SK-N-SH (cell line): ENCODE measurements around the gene C12orf75. TPM values are rescaled to one million over a fixed set of nuclear protein-coding genes. Genes with fewer than 3 reads are reported as not detected.

Experiments
- CTCF ChIA-PET: fragments of 300-600, 350-600 bp; formaldehyde crosslinking; extraction: SDS; loops from one replicate; lab custom pipeline; 2021; lab: Yijun Ruan, JAX
- POLR2A ChIA-PET: fragments of 350-600 bp; sonication (Branson Sonifier 250); formaldehyde crosslinking; extraction: SDS; loops from one replicate; lab custom pipeline; 2020; ENCODE audit warnings: antibody characterized with exemption, inconsistent platforms; lab: Yijun Ruan, JAX
- DNase-seq: peaks from one replicate; pipeline ENCODE4 v3.0.0; 2012
- H2AFZ ChIP-seq: fragments of 200-600 bp; sonication (generic); 2 replicates; pipeline ENCODE4 v1.8.1; 2016; ENCODE audit warnings: antibody characterized with exemption, mild to moderate bottlenecking, low read depth
- H3F3A ChIP-seq: fragments of 200-600 bp; sonication (generic); replicated peaks from 2 replicates; pipeline ENCODE3; 2016; ENCODE audit warnings: antibody characterized with exemption, mild to moderate bottlenecking; ENCODE audit not compliant: insufficient read depth
- H3K27ac ChIP-seq, 2 experiments: fragments of 200-500 bp in 1 of 2; fragments of 200-600 bp in 1 of 2; sonication (Bioruptor generic) in 1 of 2; sonication (generic), shearing (Covaris generic) in 1 of 2; 2 replicates each; pipeline versions ENCODE4 v1.5.1 to v1.6.1; 2014 to 2016; ENCODE audit warnings: low read depth in 2 of 2, inconsistent platforms in 1 of 2, low read length in 1 of 2, mild to moderate bottlenecking in 1 of 2, mixed read lengths in 1 of 2
- H3K27me3 ChIP-seq: fragments of 200-600 bp; sonication (generic), shearing (Covaris generic); 2 replicates; pipeline ENCODE4 v1.6.1; 2016; ENCODE audit warnings: mixed run types; ENCODE audit not compliant: insufficient read depth
- H3K36me3 ChIP-seq, 2 experiments: fragments of 200-500 bp in 1 of 2; fragments of 200-600 bp in 1 of 2; sonication (Bioruptor generic) in 1 of 2; sonication (generic) in 1 of 2; replicated peaks in 1 of 2; 2 replicates each; pipeline versions ENCODE3 to v1.5.1; 2014 to 2016; ENCODE audit warnings: low read length in 1 of 2, mild to moderate bottlenecking in 1 of 2; ENCODE audit not compliant: insufficient read depth in 2 of 2, control insufficient read depth in 1 of 2
- H3K4me1 ChIP-seq, 2 experiments: fragments of 200-500 bp in 1 of 2; fragments of 200-600 bp in 1 of 2; sonication (Bioruptor generic) in 1 of 2; sonication (generic), shearing (Covaris generic) in 1 of 2; 2 replicates each; pipeline versions ENCODE4 v1.5.1 to v1.6.1; 2014 to 2016; ENCODE audit warnings: low read depth in 1 of 2, low read length in 1 of 2, mixed run types in 1 of 2; ENCODE audit not compliant: insufficient read depth in 2 of 2, control insufficient read depth in 1 of 2
- H3K4me2 ChIP-seq: fragments of 200-600 bp; sonication (generic), shearing (Covaris generic); 2 replicates; pipeline ENCODE4 v1.6.1; 2017; ENCODE audit warnings: mixed run types
- H3K4me3 ChIP-seq, 2 experiments: fragments of 200-500 bp in 1 of 2; fragments of 200-600 bp in 1 of 2; sonication (Bioruptor generic) in 1 of 2; sonication (generic), shearing (Covaris generic) in 1 of 2; 2 replicates each; pipeline versions ENCODE4 v1.5.1 to v1.8.1; 2014 to 2016; ENCODE audit warnings: low read depth in 2 of 2, inconsistent platforms in 1 of 2, low read length in 1 of 2, mild to moderate bottlenecking in 1 of 2, mixed read lengths in 1 of 2, moderate library complexity in 1 of 2
- H3K79me2 ChIP-seq: fragments of 200-600 bp; sonication (generic); 2 replicates; pipeline ENCODE4 v1.8.1; 2017; ENCODE audit warnings: mild to moderate bottlenecking; ENCODE audit not compliant: insufficient read depth
- H3K9ac ChIP-seq: fragments of 200-600 bp; sonication (generic); 2 replicates; pipeline ENCODE4 v1.6.1; 2017; ENCODE audit warnings: mixed run types
- H3K9me2 ChIP-seq: fragments of 200-600 bp; sonication (generic); 2 replicates; pipeline ENCODE4 v1.6.1; 2017; ENCODE audit warnings: mixed run types
- H3K9me3 ChIP-seq: fragments of 200-600 bp; sonication (generic); 2 replicates; pipeline ENCODE4 v1.6.1; 2017; ENCODE audit warnings: mixed run types, mild to moderate bottlenecking, moderate library complexity
- H4K20me1 ChIP-seq: fragments of 200-600 bp; sonication (generic); 2 replicates; pipeline ENCODE4 v1.6.1; 2017; ENCODE audit warnings: mild to moderate bottlenecking, mixed run types; ENCODE audit not compliant: insufficient read depth
- CHD2 ChIP-seq: fragments of 150-350 bp; IDR thresholded peaks from 2 replicates; pipeline ENCODE4 v1.6.1; 2018; ENCODE audit warnings: low read length; ENCODE audit not compliant: partially characterized antibody
- CTCF ChIP-seq: fragments of 200-600 bp; sonication (generic); IDR thresholded peaks from 2 replicates; pipeline ENCODE4 v1.6.1; 2017; ENCODE audit warnings: antibody characterized with exemption, mild to moderate bottlenecking, moderate library complexity
- EZH2phosphoT487 ChIP-seq: fragments of 200-600 bp; sonication (generic); IDR thresholded peaks from 2 replicates; pipeline ENCODE4 v1.6.1; 2017; ENCODE audit warnings: low read depth, mixed run types, mild to moderate bottlenecking, antibody characterized with exemption, moderate library complexity, borderline replicate concordance
- FOSL2 ChIP-seq: IDR thresholded peaks from 2 replicates; pipeline ENCODE4 v1.4.0; 2012; ENCODE audit warnings: low read depth, mild to moderate bottlenecking, moderate library complexity, borderline replicate concordance
- POLR2AphosphoS5 ChIP-seq: IDR thresholded peaks from 2 replicates; pipeline ENCODE4 v1.6.1; 2012; ENCODE audit warnings: low read depth, low read length
- RAD21 ChIP-seq: IDR thresholded peaks from 2 replicates; pipeline ENCODE4 v1.6.1; 2012; ENCODE audit warnings: mild to moderate bottlenecking, low read length
- SMC3 ChIP-seq: IDR thresholded peaks from 2 replicates; pipeline ENCODE4 v1.6.1; 2012; ENCODE audit warnings: low read depth, low read length, improper control_type of control experiment
- USF2 ChIP-seq: fragments of 150-350 bp; IDR thresholded peaks from 2 replicates; pipeline ENCODE4 v1.6.1; 2017; ENCODE audit warnings: antibody characterized with exemption, low read length, low read depth, borderline replicate concordance
- WGBS: methylation state at CpG from one replicate; pipeline ENCODE4 v1.1.6; 2017; ENCODE audit warnings: low lambda C conversion rate; 5-methylcytosine and 5-hydroxymethylcytosine counted together
- polyA plus RNA-seq, 3 experiments: library from polyadenylated mRNA; depleted of rRNA; stranded (reverse); fragments of >200 nt; gene quantifications; 2 replicates each; pipeline ENCODE4 v1.2.3, GENCODE V29; 2012

Gene C12orf75
- polyA plus RNA-seq, 1 of the 3 experiments (the other 2 are of a cell fraction), result 221 TPM

GRCh38 chr12:105377077-105377476 lies 46.6 kb downstream of the C12orf75 start:
- peaks cover 26% of the 10 kb centered on the region for H3K79me2 ChIP-seq
- TF ChIP-seq EZH2phosphoT487, result no peak
- no peak for TF ChIP-seq FOSL2
- TF ChIP-seq CHD2, result no peak
- no peak overlapping the region for H3K27ac ChIP-seq
- no peak overlapping the region for H2AFZ ChIP-seq
- ChIA-PET CTCF (interaction anchor here (1.0 kb wide), 1 partner anchor 142 kb away, joined by 3 read pairs; no protein-coding TSS in a partner anchor), POLR2A (no interaction called here)
- H3F3A ChIP-seq, result peaks cover 52% of the 10 kb centered on the region
- no peaks in the 10 kb centered on the region for H3K4me1 ChIP-seq
- H3K27me3 ChIP-seq, result no peaks in the 10 kb centered on the region
- 85% methylated on average over 4 of the region's 4 CpGs for WGBS
- no peak overlapping the region for H3K9ac ChIP-seq
- no peak overlapping the region for H3K4me2 ChIP-seq
- no peak for DNase-seq
- H3K4me3 ChIP-seq, result no peak overlapping the region
- H3K36me3 ChIP-seq, result peaks cover 9 to 52% of the 10 kb centered on the region in 2 experiments
- H3K9me3 ChIP-seq, result no peaks in the 10 kb centered on the region
- H4K20me1 ChIP-seq, result no peaks in the 10 kb centered on the region
- no peaks in the 10 kb centered on the region for H3K9me2 ChIP-seq

GRCh38 chr12:105378911-105379310 lies 48.4 kb downstream of the C12orf75 start:
- POLR2A ChIA-PET, result no interaction called here
- Histone ChIP-seq H3F3A (peaks cover 46% of the 10 kb centered on the region), H2AFZ (no peak overlapping the region), H3K4me2 (no peak overlapping the region), H3K9ac (no peak overlapping the region), H3K4me3 (no peak overlapping the region), H3K4me1 (peaks cover 3 to 6% of the 10 kb centered on the region in 2 experiments; a peak in 1 of 4 replicates), H3K9me2 (no peaks in the 10 kb centered on the region), H3K27ac (no peak overlapping the region), H4K20me1 (no peaks in the 10 kb centered on the region), H3K9me3 (no peaks in the 10 kb centered on the region), H3K36me3 (peaks cover 3 to 40% of the 10 kb centered on the region in 2 experiments), H3K27me3 (no peaks in the 10 kb centered on the region), H3K79me2 (peaks cover 10% of the 10 kb centered on the region)
- CTCF ChIA-PET, result interaction anchor here (0.7 to 1.6 kb wide), 6 partner anchors 16 to 326 kb away, joined by 3 to 5 read pairs (median 4); no protein-coding TSS in a partner anchor
- TF ChIP-seq USF2 (no peak), SMC3 (peak; percentile 26; the same call in 1 of the 2 replicates), POLR2AphosphoS5 (peak; percentile 27; the same call in 1 of the 2 replicates), RAD21 (peak; percentile 56), CTCF (peak; percentile 54)
- DNase-seq, result peak; percentile 28
- 82% methylated on average over 7 of the region's 7 CpGs for WGBS
